A673 (cell line): ENCODE results near the gene MED27.

ENCODE experiments used
- EZH2 ChIP-seq: fragments of 200-600 bp; sonication (generic); IDR thresholded peaks from 2 replicates; pipeline ENCODE4 v1.6.1; 2017; ENCODE audit warnings: borderline replicate concordance, low read depth, mild to moderate bottlenecking, mixed read lengths, antibody characterized with exemption, low read length; ENCODE audit not compliant: poor library complexity, severe bottlenecking
- TF ChIP-seq, protein P1 (sequence below): fragments of 300-800, 200-600 bp; sonication (generic); conservative IDR thresholded peaks from 2 replicates; pipeline ENCODE4 v1.5.1; 2017; ENCODE audit warnings: low read depth, mild to moderate bottlenecking, antibody characterized with exemption, low read length, moderate library complexity, mixed read lengths

DNA sequence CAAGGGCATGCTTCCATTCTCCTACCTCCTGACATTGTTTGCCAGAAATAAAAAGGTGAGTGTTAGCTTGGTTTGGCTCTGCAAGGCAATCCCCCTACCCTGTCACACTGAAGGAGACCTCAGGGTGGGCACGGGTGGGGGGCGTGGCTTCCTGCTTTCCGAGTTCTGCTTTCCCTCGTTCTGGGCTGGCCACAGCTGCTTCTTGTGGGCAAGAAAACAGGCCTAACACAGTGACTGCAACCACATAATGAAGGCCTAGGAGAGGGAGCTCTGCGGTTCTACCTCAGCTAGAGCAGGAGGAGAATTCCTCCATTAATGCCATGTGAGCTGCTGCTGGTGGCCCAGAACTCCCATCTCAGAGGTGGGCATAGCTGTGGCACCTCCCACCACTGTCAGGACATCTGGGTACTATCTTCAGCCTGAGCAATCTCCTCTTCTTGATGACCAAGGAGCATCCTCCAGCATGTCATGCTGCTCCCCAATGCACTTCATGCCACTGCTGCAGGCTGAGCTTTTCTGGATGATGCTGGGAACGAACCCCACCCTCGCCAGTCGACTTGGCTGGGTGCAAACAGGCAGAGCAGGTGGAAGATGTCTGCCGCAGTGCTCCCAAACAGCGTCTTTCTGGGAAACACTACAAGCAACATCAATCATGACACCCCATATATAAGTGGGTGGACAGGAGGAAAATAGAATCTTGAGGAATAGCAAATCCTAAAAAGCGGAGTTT lies 200.3 kb downstream of the MED27 start:
- TF ChIP-seq, protein P1, sequence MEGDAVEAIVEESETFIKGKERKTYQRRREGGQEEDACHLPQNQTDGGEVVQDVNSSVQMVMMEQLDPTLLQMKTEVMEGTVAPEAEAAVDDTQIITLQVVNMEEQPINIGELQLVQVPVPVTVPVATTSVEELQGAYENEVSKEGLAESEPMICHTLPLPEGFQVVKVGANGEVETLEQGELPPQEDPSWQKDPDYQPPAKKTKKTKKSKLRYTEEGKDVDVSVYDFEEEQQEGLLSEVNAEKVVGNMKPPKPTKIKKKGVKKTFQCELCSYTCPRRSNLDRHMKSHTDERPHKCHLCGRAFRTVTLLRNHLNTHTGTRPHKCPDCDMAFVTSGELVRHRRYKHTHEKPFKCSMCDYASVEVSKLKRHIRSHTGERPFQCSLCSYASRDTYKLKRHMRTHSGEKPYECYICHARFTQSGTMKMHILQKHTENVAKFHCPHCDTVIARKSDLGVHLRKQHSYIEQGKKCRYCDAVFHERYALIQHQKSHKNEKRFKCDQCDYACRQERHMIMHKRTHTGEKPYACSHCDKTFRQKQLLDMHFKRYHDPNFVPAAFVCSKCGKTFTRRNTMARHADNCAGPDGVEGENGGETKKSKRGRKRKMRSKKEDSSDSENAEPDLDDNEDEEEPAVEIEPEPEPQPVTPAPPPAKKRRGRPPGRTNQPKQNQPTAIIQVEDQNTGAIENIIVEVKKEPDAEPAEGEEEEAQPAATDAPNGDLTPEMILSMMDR = no peak
- no peak for TF ChIP-seq EZH2
